NCI-H524 (cell line): ENCODE data around the gene ID4.
A peak's percentile ranks its signal among the peaks of the same experiment; 100 is the strongest.

Experiments used
- DNase-seq, 2 experiments: peaks; one replicate each; lab custom pipeline; 2025; lab: John Stamatoyannopoulos, UW

The ID4 gene, protein sequence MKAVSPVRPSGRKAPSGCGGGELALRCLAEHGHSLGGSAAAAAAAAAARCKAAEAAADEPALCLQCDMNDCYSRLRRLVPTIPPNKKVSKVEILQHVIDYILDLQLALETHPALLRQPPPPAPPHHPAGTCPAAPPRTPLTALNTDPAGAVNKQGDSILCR

DNA sequence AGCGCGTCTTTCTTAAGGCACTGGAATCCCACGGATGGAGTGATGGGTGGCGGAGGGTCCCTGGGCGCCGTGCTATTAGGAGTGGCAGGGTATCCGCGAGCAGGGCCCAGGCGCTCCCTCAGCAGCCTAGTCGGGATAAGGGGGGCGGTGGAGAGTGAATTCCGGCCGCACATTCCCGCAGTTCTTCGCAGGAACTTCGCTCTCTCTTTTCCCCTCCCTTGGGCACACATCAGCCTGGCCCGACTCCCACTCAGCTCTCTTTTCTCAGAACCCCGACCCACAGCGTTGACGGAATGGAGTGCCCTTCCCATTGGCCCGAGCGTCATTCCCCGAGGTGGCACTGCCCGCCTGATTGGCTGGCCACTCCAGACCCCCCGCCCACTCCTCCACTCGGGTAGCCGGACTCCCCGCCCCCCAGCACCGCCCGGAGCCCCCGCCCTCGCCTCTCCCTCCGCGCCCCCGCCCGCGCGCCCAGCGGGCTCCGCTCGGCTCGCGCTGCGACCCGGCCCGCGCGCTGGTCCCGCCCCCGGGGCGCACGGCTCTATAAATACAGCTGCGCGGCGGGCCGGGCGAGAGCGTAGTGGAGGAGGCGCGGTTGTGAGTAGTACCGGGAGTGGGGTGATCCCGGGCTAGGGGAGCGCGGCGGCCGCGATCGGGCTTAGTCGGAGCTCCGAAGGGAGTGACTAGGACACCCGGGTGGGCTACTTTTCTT lies at the start of gene ID4:
ID4 (plus strand) TSS at position 572 of the 712 bp plus-strand sequence. CDS start 385 bp downstream, outside the sequence.
- peak; percentile 93 to 94 for DNase-seq

DNA sequence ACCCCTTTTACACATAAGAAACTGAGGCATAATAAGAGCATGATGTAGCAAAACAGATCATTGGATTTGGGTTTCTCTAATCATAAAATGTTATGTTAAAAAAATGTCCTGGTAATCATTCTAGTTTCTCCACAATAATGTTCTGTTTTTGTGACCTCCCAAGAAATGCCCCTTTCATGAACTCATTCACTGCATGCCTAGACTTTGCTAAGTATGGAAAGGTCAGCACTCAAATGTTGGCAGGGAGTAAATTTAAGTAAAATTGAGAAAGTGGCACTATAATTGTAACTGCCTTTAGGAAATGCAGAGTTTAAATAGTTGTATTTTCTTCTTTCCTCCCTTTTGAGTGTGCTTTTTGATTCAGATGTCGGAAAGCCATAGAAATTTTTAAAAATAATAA lies 48.5 kb upstream of the ID4 start:
- no peak for DNase-seq

DNA sequence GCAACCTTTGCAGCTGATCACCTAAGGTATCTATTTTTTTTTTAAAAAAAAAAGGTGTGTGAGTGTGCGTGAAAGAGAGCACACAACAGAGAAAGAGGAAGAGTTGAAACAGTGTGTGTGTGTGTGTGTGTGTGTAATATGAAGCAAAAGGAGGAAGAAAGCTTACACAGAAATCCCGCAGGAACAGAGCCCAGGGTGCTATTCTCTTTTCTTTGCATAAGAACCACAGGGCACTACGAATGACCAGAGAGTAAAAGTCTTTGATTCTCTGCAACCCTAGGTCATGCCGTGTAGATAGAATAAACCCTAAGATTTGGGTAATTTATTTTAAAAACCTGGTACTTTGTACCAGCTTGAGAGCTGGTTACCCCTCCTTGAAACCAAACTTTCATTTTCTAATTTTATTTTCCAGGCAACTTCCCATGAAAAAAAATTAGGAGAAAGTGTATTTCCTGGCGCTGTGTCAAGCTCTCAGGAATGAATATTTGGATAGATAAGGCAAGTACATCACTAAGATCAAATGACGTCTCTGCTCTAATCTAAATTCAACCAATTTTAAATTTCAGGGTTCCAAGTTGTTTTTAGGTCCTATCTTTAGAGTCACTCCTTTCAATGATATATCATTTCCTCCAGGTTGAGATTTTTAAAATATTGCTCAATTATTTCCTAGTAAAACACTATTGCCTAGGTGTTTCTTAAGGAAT lies 47.9 kb upstream of the ID4 start:
- no peak for DNase-seq

DNA sequence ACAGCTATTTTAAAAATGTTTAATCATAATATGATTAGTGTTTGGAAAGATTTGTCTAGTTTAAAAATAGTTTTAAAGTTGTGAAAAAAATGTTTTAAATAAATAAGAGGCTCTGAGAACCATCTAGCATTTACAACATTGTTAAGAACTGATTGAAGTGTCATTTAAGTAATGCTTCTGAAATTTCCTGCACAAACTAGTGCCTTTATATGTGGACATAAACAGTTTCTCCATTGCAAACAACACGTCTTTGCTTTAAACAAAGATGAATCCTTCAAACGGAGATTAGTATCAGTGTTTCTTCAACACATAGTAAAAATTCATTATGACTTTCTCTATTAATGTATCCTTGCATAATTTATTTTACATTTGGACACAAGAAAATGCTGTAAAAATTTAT lies 45.9 kb upstream of the ID4 start:
- no peak for DNase-seq

DNA sequence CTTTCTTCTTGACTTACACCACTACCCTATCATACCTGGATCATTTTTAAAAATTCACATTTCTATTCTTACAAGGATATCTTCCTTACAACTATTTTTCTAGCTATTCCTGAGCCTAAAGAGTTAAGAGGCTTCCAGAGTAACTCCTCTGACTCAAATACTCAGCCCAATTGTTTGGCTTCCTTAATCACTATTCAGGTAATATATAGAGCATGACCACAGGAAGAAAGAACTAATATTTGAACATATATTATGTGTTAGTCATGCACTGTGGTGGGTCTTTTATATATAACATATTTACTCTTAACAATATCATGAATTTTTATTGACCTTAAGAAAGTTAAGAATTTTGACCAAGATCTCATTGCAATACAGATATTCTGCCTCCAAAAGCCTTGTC lies 42.0 kb upstream of the ID4 start:
- no peak for DNase-seq

DNA sequence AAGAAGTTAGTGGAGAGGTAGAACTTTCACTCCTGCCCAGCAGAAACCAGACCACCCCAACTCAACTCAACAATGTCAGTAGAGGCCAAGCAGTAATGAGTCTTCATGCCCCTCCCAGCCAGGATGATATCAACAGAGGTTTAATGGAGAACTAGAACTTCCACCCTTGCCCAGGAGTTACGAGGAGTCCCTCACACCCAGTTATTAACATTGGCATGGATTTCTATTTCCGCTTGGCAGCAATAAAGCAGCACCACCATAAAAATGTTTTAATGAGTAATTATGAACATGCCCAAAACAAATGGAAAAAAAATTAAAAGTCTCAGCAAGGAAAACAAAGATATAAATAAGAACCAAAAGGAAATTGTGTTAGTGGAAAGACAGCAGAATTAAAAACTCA lies 40.7 kb upstream of the ID4 start:
- DNase-seq, result no peak

DNA sequence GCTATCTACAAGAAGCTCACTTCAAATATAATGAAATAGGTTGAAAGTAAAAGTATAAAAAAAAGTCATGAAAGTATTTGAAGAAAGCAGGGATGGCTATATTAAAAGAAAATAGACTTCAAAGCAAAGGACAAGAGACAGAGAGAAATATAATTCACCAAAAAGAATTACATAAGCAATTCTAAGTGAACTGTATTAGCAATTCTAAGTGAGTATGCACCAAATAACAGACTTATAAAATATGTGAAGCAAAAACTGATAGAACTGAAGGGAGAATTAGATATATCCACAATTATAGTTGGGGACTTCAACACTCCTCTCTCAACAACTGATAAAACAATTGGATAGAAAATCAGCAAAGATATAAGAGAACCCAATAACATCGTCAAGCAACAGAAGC lies 38.8 kb upstream of the ID4 start:
- DNase-seq, result no peak

DNA sequence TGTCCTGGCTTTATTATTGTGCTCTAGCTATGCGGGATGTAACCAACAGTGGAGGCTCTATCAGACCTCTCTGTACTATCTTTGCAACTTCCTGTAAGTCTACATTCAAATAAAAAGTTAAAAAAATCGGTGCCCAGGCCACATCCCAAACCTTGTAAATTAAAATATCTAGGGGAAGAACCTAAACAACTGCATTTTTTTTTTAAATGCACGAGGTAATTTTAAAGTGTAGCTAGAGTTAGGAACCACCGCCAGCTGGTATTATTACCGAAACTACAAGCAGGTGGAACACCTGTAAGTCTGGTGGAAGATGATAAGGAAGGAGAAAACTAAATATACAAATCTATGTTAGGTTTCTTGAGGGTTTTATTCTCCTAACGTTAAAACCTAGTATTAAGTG lies 34.5 kb upstream of the ID4 start:
- no peak for DNase-seq

DNA sequence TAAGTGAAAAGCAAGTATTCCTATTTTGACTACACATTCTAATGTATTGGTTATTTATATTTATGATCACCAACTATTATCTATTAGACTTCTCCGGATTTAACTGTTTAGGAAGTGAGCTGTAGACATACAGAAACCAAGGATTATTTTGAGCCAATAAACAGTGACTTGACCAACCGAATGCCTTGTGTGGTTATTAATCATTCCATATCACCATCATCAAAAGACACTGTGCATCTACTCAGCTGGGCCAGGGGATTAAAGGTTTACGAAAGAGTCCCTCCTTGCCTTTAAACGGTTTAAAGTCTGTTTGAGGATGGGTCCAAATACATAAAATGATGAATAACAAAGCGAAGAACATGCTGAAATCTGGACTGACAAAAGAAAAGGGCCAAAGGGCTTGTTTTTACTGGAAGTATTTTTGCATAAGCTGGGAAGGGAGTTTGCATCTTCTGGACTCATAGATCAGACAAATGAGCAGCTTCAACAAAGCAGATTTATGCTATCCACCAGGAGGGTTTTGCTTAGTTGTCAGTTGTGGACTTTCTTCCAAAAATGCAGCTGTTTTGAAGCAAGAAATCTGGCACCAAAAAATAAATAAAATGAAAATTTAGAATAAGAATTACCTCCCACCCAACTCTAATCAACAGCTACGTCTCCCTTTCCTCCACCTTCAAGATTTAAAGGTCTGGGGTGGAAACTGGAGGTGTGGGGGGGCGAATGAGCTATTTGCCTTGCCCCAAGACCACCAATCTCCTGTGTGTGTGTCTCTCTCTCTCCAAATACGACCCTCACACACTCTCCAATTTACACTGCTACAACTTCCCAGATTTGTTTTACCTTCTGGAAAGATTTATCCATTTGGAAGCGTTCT lies 33.6 kb upstream of the ID4 start:
- peak in 1 of 2 experiments; percentile 30 for DNase-seq

DNA sequence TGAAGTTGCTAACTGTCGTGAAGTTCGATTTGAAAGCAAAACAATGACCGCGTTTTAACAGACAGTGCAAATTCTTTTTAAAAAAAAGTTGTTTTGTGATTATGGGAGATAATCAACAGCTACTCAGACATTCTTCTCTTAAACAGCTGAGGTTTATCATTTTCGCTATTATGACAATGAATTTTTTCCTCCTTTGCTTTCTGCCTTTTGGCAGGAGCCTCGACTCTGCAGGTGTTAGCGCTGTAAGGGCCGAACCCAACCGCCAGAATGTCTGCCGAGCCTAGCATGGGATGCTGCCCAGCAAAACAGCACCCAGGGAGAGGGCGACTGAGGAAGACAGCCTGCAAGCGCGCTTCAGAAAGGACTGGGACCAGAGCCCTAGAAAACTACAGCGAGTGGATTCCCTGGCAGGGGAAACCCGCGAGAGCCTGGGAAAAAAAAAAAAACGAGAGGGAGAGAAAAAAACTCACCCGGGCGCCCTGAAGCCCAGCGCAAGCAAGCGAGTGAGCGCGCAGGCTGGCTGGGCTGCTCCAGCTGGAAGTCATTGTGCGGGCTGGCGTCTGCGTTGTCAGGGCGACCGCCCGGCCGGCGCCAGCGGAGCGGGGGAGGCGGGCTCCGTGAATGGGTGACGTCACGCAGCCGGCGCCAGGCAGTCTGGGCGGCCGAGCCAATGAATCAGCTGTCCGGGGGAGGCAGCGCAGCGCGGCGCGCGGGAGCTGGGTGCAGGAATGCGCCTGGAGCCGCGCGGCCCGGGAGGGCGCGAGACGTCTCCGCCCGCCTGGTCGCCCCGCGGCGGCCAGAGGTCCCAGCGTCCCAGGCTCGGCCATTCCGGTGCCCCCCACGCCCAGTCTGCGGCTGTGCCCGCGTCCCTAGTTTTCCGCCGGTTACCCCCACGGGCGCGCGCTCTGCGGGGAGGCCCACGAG lies 32.7 kb upstream of the ID4 start:
- DNase-seq, result peak; percentile 81 to 94

DNA sequence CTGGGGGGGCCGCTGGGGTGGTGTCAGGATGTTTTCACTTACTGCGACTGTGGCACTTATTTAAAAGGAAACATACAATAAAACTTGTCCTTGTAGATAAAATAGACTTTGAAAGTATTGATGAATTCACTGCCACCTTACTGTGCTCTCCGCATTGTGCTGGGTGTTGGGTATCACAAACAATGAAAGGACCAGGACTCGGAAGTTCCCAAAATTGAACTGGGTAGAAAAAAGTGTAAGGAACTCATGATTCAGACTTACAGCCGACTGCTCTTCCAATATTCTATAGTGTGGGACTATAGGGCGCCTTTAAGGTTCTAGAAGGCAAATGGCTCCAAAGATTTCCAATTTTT lies 32.1 kb upstream of the ID4 start:
- no peak for DNase-seq

DNA sequence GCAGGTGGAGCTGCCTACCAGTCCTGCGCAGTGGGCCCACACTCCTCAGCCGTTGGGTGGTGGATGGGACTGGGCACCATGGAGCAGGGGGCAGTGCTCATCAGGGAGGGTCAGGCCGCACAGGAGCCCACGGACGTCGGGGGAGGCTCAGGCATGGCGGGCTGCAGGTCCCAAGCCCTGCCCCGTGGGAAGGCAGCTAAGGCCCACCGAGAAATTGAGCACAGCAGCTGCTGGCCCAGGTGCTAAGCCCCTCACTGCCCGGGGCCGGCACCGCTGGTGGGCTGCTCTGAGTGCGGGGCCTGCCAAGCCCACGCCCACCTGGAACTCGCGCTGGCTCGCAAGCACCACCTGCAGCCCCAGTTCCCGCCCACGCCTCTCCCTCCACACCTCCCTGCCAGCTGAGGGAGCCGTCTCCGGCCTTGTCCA lies 30.2 kb upstream of the ID4 start:
- no peak for DNase-seq

DNA sequence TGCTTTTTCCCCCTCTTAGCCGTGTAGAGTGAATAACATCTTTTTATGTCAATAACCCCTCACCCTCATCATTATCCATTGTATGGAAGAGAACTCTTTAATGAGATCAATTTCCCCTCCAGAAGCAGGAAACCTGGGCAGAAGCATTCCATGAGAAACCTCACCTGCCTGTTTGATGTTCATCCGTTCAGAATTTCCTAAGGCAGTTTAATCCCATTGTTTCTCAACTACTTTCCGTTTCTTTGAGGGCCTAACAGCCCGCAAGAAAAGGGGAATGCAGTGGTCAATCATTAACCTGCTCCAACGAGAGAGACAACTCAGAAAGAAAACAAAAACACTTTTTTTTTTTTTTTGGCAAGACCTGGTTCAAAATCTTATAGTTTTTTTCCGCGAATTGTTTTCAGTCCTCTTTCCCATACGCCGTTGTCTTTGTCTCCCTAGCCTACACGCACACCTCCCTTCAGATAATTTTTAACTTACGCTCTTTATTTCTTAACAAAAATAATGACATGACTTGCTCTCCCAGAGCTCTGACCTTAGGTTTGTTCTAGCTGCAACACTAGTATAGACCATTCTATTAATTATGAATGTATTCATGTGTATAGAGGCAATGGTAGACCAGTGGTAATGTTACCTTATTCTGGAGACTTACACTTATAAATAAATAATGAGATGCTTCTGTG lies 25.6 kb upstream of the ID4 start:
- DNase-seq, result no peak

DNA sequence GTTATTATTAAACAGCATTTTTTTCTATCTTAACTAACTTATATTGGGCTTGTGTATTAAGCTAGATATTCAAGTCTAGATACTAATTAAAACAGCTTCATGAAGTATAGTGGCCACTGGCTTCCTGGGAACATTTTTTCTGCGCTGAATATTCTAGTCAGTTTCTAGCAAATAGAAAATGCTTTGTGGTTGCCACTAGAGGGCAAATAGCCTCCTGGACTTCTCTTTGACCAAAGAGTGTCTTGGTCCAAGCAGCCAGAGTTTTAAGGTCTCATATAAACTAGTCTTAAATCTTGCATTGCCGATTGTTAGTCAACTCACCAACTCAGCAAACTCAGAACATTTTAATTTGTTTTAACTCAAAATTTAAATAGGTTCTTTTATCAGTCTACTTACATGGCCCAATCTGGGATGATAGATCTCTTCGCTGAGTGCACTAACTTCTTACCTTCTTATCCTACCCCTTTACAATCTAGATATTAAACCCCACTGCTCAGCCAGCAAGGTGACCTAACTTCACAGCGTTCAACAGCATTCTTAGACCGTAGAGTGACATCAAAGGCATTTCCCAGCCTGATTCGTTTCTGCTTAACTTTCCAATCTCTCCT lies 24.6 kb upstream of the ID4 start:
- DNase-seq, result peak in 1 of 2 experiments; percentile 17

DNA sequence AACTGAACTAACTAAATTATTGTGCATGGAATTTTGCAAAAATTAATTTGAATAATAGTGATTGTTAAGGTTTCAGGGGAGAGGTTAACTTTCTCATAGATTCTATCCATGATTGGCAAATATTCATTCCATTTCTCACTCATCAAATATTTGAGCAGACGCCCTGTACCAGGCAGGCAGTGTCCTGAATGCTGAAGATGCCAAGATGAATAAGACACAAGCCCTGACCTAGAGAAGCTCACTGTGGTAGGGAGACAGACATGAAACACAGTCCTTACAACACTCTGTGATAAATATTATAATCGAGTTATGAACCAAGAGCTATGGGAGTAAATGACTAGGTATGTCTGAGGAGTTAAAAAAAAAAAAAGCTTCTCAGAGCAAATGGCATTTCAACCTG lies 18.4 kb upstream of the ID4 start:
- no peak for DNase-seq

DNA sequence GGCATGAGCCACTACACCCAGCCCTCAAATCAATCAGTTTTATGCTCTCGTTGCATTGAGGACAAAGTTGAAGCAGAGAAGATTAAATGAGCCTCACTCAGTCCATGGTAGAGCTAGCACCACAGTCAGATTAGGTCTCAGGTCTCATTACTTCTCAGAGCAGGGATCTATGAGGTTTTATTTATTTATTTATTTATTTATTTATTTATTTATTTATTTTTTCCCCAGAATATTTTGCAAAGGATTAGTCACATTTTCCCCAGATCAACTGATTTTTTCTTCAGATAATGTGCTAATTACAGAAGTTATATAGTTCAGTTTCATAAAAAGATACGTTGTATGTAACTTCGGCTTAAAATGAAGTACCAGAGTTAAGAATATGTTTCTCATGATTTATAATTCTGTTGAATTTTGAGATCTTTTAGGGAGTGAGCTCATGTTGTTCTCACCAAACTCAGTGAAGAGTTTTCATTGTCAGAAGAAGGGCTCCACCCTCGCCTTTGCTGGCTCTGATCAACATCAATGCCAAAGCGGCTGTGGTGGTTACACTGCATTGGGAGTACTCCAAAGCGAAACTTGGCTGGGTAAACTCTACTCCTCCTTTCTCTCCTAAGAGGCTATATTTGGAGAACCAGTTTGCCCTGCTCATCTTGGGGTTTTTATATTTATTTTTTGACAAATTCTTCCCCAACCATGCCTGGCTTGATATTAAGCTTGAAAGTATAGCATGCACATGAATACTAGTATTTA lies 12.9 kb upstream of the ID4 start:
- no peak for DNase-seq

DNA sequence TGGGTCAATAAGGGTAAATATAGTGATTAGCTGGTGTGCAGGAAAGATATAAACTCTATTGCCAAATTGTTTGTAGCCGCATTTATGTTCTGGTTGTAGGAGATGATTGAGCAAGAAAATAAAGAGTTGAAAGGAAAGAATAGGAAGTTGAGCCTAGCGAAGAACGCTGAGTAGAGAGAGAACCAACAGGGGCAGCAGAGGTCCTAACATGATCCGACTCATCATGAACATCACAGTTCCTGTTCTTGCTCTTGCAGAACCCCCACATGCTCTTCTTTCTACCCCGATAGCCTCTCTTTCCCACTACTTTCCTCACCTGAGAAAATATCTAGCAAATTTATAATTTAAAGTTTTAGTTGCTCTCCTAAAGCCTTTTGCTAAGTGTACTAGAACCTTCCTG lies 9.9 kb upstream of the ID4 start:
- no peak for DNase-seq

DNA sequence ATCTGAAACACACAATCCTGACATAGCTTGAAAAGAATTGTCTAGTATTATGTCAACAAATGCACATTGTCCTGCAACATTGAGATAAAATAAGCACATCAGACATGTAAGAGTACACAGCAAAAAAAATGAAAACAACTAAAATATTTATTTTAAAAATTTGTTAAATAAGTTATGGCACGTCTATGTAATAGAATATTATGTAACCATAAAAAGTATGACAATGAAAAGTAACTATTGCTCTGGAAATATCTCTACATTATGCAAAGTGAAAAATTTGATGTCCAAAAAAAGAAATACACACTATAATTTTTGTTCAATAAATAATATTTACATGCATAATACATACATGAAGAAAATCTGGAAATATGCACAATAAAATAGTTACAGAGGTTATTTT lies 9.3 kb upstream of the ID4 start:
- no peak for DNase-seq

DNA sequence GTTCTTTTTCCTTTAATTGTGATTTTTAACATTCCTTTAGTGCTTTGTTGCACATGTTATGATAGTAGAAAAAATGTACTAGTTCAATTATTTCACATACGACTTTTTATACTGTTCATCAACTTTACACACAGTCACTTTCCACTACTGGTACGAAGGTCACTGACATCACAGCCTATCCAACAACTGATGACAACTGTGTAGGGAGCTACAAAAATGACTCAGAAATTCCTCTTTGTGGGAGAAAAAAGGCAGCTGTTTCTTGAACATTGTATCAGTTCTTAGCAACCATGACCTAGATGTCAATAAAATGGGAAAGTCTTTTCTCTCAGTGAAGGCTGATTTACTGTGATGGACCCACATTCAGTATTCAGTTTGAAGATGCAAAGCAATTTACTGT lies 7.0 kb upstream of the ID4 start:
- no peak for DNase-seq

DNA sequence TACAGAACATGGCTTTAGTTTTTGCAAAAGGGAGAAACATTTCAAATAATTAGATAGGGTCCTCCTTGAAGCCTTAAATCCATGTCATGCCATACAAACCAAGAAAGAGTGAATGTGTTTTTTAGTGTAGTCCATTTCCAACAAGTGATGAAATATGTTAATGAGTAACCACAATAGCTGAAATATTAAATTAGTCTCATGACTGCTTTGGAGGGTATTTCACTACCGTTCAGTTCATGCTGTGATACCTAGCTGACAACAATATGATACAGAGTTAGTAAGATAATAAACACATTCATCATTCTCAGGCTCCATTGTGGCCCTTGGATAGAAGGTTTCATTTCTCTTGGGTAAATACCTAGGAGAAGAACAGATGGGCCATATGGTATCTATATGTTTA lies 5.8 kb upstream of the ID4 start:
- no peak for DNase-seq
